Endothelial cell of umbilical vein (primary cell): ENCODE measurements around the gene CCBE1. TPM values are rescaled to one million over a fixed set of nuclear protein-coding genes. Genes with fewer than 3 reads are reported as not detected.

Experiments used
- BruUV-seq: library from RNA; stranded (reverse); fragments of 400-500 nt; replicated peaks from 2 replicates; lab custom pipeline; 2021; lab: Mats Ljungman, UMichigan
- CTCF ChIA-PET: fragments of 300-600, 350-600 bp; sonication (Branson Sonifier 250); formaldehyde crosslinking; loops from one replicate; lab custom pipeline; 2021; ENCODE audit warnings: antibody characterized with exemption, inconsistent platforms; lab: Charles Lee
- POLR2A ChIA-PET: fragments of 300-600, 350-600 bp; sonication (Branson Sonifier 250); formaldehyde crosslinking; loops from one replicate; lab custom pipeline; 2021; ENCODE audit warnings: antibody characterized with exemption, inconsistent platforms; lab: Charles Lee
- DNase-seq: peaks from one replicate; pipeline ENCODE4 v3.0.0-alpha.2; 2011; ENCODE audit warnings: low read depth, low spot score
- FAIRE-seq: peaks from 2 replicates; lab custom pipeline; 2011; peaks lifted over from hg19 to GRCh38; lab: Jason Lieb, UNC
- H2AFZ ChIP-seq: 2 replicates; pipeline ENCODE4 v1.6.0; 2012; ENCODE audit warnings: low read depth, low read length, control low read depth, inconsistent platforms
- H3K27ac ChIP-seq: 2 replicates; pipeline ENCODE4 v1.5.1; 2011; ENCODE audit warnings: low read depth, mild to moderate bottlenecking, control low read depth, low read length, moderate library complexity; ENCODE audit not compliant: insufficient read depth
- H3K27me3 ChIP-seq, 2 experiments: 2 replicates each; pipeline versions ENCODE4 v1.6.0 to v1.6.1; 2011; ENCODE audit warnings: low read length in 2 of 2, mixed read lengths in 1 of 2; ENCODE audit not compliant: control insufficient read depth in 2 of 2, insufficient read depth in 2 of 2
- H3K36me3 ChIP-seq, 2 experiments: 2 replicates in 1 of 2; 3 replicates in 1 of 2; pipeline ENCODE4 v1.5.1; 2011; ENCODE audit warnings: low read length in 2 of 2, mild to moderate bottlenecking in 1 of 2, moderate library complexity in 1 of 2; ENCODE audit not compliant: control insufficient read depth in 2 of 2, insufficient read depth in 2 of 2; ENCODE audit errors: extremely low read depth in 1 of 2
- H3K4me1 ChIP-seq: 3 replicates; pipeline ENCODE4 v1.5.1; 2011; ENCODE audit warnings: mild to moderate bottlenecking, low read length; ENCODE audit not compliant: control insufficient read depth, insufficient read depth; ENCODE audit errors: extremely low read depth
- H3K4me2 ChIP-seq: 2 replicates; pipeline ENCODE4 v1.6.1; 2011; ENCODE audit warnings: low read length, control low read depth, mixed read lengths; ENCODE audit not compliant: insufficient read depth
- H3K4me3 ChIP-seq, 3 experiments: fragments of 200-600 bp in 1 of 3; sonication (generic), shearing (Covaris generic) in 1 of 3; replicated peaks in 1 of 3; 2 replicates each; pipeline ENCODE4 v1.5.1; 2011 to 2016; ENCODE audit warnings: control low read depth in 3 of 3, low read length in 3 of 3, mild to moderate bottlenecking in 2 of 3, inconsistent platforms in 1 of 3, low read depth in 1 of 3, moderate library complexity in 1 of 3; ENCODE audit not compliant: insufficient read depth in 1 of 3
- H3K79me2 ChIP-seq: 2 replicates; pipeline ENCODE4 v1.6.0; 2012; ENCODE audit warnings: low read length, inconsistent platforms; ENCODE audit not compliant: control insufficient read depth, insufficient read depth
- H3K9ac ChIP-seq: replicated peaks from 2 replicates; pipeline ENCODE3; 2011; ENCODE audit warnings: low read length, control low read depth; ENCODE audit not compliant: insufficient read depth; ENCODE audit errors: extremely low read depth
- H3K9me1 ChIP-seq: replicated peaks from 3 replicates; pipeline ENCODE4 v1.6.0; 2011; ENCODE audit warnings: mild to moderate bottlenecking, low read length; ENCODE audit not compliant: control insufficient read depth, insufficient read depth; ENCODE audit errors: extremely low read depth
- H3K9me3 ChIP-seq: replicated peaks from 2 replicates; pipeline ENCODE4 v1.5.1; 2012; ENCODE audit warnings: low read length, inconsistent platforms; ENCODE audit not compliant: control insufficient read depth, insufficient read depth
- H4K20me1 ChIP-seq: replicated peaks from 2 replicates; pipeline ENCODE3; 2011; ENCODE audit warnings: mild to moderate bottlenecking, low read length; ENCODE audit not compliant: control insufficient read depth, insufficient read depth; ENCODE audit errors: extremely low read depth
- CTCF ChIP-seq, 2 donors: IDR thresholded peaks; 1 replicate in 1 of 2; 2 replicates in 1 of 2; pipeline ENCODE4 v1.5.1; 2011; ENCODE audit warnings: low read length in 2 of 2, mild to moderate bottlenecking in 2 of 2, moderate library complexity in 2 of 2, control low read depth in 1 of 2, inconsistent platforms in 1 of 2, low read depth in 1 of 2; ENCODE audit not compliant: insufficient read depth in 1 of 2; ENCODE audit errors: extremely low read depth in 1 of 2
- EZH2 ChIP-seq: IDR thresholded peaks from 2 replicates; pipeline ENCODE4 v1.6.1; 2012; ENCODE audit warnings: borderline replicate concordance, low read depth, mild to moderate bottlenecking, moderate library complexity, low read length, inconsistent platforms; ENCODE audit not compliant: severe bottlenecking
- FOS ChIP-seq: IDR thresholded peaks from 2 replicates; pipeline ENCODE4 v1.6.1; 2011; ENCODE audit warnings: mild to moderate bottlenecking, low read length, moderate library complexity, borderline replicate concordance; ENCODE audit not compliant: insufficient read depth
- GATA2 ChIP-seq: IDR thresholded peaks from 2 replicates; pipeline ENCODE4 v1.7.0; 2011; ENCODE audit warnings: low read depth, mild to moderate bottlenecking, moderate library complexity, mixed read lengths, low read length; ENCODE audit not compliant: insufficient read length, insufficient read depth
- JUN ChIP-seq: IDR thresholded peaks from 2 replicates; pipeline ENCODE4 v1.6.1; 2011; ENCODE audit warnings: borderline replicate concordance, low read depth; ENCODE audit not compliant: insufficient read length, insufficient read depth
- MAX ChIP-seq: IDR thresholded peaks from 2 replicates; pipeline ENCODE4 v1.6.1; 2011; ENCODE audit not compliant: insufficient read depth, insufficient read length
- MYC ChIP-seq: IDR thresholded peaks from one replicate; pipeline ENCODE4 v1.6.1; 2011; ENCODE audit warnings: mild to moderate bottlenecking, low read depth, low read length
- POLR2A ChIP-seq: IDR thresholded peaks from 2 replicates; pipeline ENCODE4 v1.6.1; 2012; ENCODE audit warnings: low read depth, mild to moderate bottlenecking, control low read depth, low read length
- POLR2AphosphoS5 ChIP-seq: IDR thresholded peaks from 2 replicates; pipeline ENCODE4 v1.6.1; 2012; ENCODE audit warnings: low read depth, mild to moderate bottlenecking, control low read depth, low read length, moderate library complexity; ENCODE audit not compliant: insufficient read depth
- dilution Hi-C: fragments of 300-500 bp; cut with MboI; formaldehyde crosslinking; loops from one replicate; pipeline ENCODE4 v1.15.0; 2019; ENCODE audit warnings: low sequenced_read_pairs; ENCODE audit not compliant: extremely low pct_ligation_motif_present
- intact Hi-C: fragments of 100-400 bp; cut with micrococcal nuclease; formaldehyde crosslinking; loops from one replicate; pipeline ENCODE4 v1.10.0; 2022
- polyA plus RNA-seq, 4 experiments: library from polyadenylated mRNA; depleted of rRNA in 3 of 4; stranded (reverse) in 3 of 4; unstranded in 1 of 4; fragments of >200 nt; gene quantifications; 2 replicates each; pipeline versions ENCODE4 v1.2.1 to v1.2.3, GENCODE V29; 2011 to 2012; ENCODE audit warnings: missing spikeins in 1 of 4
- total RNA-seq: library from RNA; stranded (reverse); gene quantifications from 2 replicates; pipeline ENCODE4 v1.2.3, GENCODE V29; 2021

CCBE1 gene
- total and polyA plus RNA-seq, 2 donors (not counting 3 experiments of a cell fraction or from before 2014, with no cell fraction given): 0.04 TPM; not detected in 1

DNA sequence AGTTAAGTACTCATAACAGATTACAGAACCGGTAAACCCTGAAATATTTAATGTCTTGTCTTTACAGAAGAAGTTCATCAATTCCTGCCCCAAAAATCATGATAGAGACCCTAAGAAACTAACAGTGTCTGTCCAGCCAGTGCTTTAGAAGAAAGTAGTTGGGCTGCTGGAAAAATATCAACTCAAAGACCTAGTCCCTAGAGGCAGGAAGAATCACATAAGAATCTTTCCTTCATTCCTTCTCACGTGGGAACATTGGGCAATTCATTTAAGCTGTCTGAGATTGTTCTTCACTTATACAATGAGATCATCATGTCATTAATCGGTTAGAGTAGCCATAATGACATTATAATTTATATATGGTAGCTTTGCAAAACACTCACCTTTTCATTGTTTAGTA, 156.4 kb downstream of the CCBE1 start:
- CTCF ChIA-PET: no interaction called here
- POLR2A ChIA-PET: no interaction called here
- no peaks in the 10 kb centered on the region for H4K20me1 ChIP-seq

More for the DNA sequence above, 156.4 kb downstream of the CCBE1 start:
- no peaks in the 10 kb centered on the region for H3K27me3 ChIP-seq
- no peaks in the 10 kb centered on the region for H3K9me3 ChIP-seq
- no TSS peak for BruUV-seq
- dilution Hi-C loops: no loop called here
- H2AFZ ChIP-seq: no peak overlapping the region
- H3K79me2 ChIP-seq: no peaks in the 10 kb centered on the region
- no peak overlapping the region for H3K9ac ChIP-seq
- no peaks in the 10 kb centered on the region for H3K9me1 ChIP-seq
- no peak overlapping the region for H3K4me2 ChIP-seq
- no peak for TF ChIP-seq FOS
- no peak for TF ChIP-seq GATA2
- TF ChIP-seq MAX: no peak
- no peak for TF ChIP-seq EZH2
- TF ChIP-seq CTCF (IDR thresholded peaks at IDR 0.05; ENCODE audit: extremely low read depth in 1 of 2, insufficient read depth in 1 of 2, low read depth in 1 of 2, low read length in 2 of 2): no peak
- no peak for TF ChIP-seq POLR2AphosphoS5
- TF ChIP-seq JUN: no peak
- TF ChIP-seq POLR2A: no peak
- TF ChIP-seq MYC: no peak
- intact Hi-C loops: no loop called here
- H3K27ac ChIP-seq: no peak overlapping the region
- H3K4me1 ChIP-seq: no peaks in the 10 kb centered on the region
- no peak overlapping the region for H3K4me3 ChIP-seq
- no peak for FAIRE-seq
- H3K36me3 ChIP-seq: no peaks in the 10 kb centered on the region
- DNase-seq: no peak
